ENCODE measurements around the gene WDR82.

The WDR82 gene

GRCh38 chr3:52220380-52221026, 57.9 kb downstream of the WDR82 start:
- DNase-seq = peak; percentile 16

GRCh38 chr3:52218937-52219650, 59.4 kb downstream of the WDR82 start:
- no peak for DNase-seq

GRCh38 chr3:52218454-52218853, 60.0 kb downstream of the WDR82 start:
- no peak for DNase-seq

GRCh38 chr3:52218026-52218425, 60.4 kb downstream of the WDR82 start:
- DNase-seq = no peak

- no peak for DNase-seq
Measured at GRCh38 chr3:52217409-52217805, 61.0 kb downstream of the WDR82 start.

- no peak for DNase-seq
Measured at GRCh38 chr3:52216585-52217408, 61.7 kb downstream of the WDR82 start.

- DNase-seq = no peak
Measured at GRCh38 chr3:52215351-52215750, 63.1 kb downstream of the WDR82 start.

GRCh38 chr3:52213901-52214300, 64.5 kb downstream of the WDR82 start:
- DNase-seq = no peak

GRCh38 chr3:52213005-52213404, 65.4 kb downstream of the WDR82 start:
- DNase-seq = no peak

- no peak for DNase-seq
Measured at GRCh38 chr3:52211268-52211891, 67.1 kb downstream of the WDR82 start.

- DNase-seq = no peak
Measured at GRCh38 chr3:52210550-52211046, 67.9 kb downstream of the WDR82 start.

- DNase-seq = no peak
Measured at GRCh38 chr3:52210037-52210436, 68.4 kb downstream of the WDR82 start.

- no peak for DNase-seq
Measured at GRCh38 chr3:52208556-52208955, 69.9 kb downstream of the WDR82 start.

- no peak for DNase-seq
Measured at GRCh38 chr3:52205727-52206372, 72.6 kb downstream of the WDR82 start.

Measured in NCI-H1694 treated with DMSO at 0.1 percent for 48 hours (cell line).